ENCODE measurements around the gene GPR55. TPM values are rescaled to one million over a fixed set of nuclear protein-coding genes. Genes with fewer than 3 reads are reported as not detected.
A peak's percentile ranks its signal among the peaks of the same experiment; 100 is the strongest.
"Not testable (repeated sequence)": the region's sequence is repeated elsewhere in the genome, so short reads cannot be mapped to it uniquely, and the experiment has no call there.

The GPR55 gene
- total RNA-seq, 1 experiment from 2014 or later, result 0.19 TPM

DNA sequence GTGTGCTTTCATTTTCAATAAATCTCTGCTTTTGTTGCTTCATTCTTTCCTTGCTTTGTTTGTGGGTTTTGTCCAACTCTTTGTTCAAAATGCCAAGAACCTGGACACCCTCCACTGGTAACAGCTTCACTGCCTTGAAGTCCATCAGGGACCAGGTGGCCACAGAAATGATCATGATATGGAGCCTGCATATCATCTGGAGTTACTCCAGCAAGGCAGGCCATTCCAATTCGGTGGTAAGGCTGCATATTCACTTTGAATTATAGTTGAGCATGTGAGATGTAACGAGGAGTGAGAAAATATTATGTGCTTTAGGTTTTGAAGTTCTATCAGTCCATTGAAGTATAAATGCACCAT lies 44.6 kb upstream of the GPR55 start:
- DNase-seq (ENCODE audit: low spot score), result no peak
- TF ChIP-seq EZH2 (IDR thresholded peaks at IDR 0.05; ENCODE audit: borderline replicate concordance, low read depth, low read length, poor library complexity, severe bottlenecking) (no peak), CTCF (conservative IDR thresholded peaks at IDR 0.05; ENCODE audit: low read depth, low read length) (no peak)
- Histone ChIP-seq H3K4me1 (ENCODE audit: insufficient read depth, low read length, poor library complexity, severe bottlenecking) (no peaks in the 10 kb centered on the region), H3K27me3 (replicated peaks; ENCODE audit: insufficient read depth, low read depth, low read length, poor library complexity) (no peaks in the 10 kb centered on the region), H3K4me3 (ENCODE audit: low read depth, low read length, poor library complexity, severe bottlenecking) (no peak overlapping the region), H3K36me3 (ENCODE audit: insufficient read depth, low read length, poor library complexity, severe bottlenecking) (no peaks in the 10 kb centered on the region), H3K27ac (ENCODE audit: low read depth, low read length, poor library complexity, severe bottlenecking) (no peak overlapping the region), H3K9me3 (ENCODE audit: low read depth, low read length, poor library complexity, severe bottlenecking) (no peaks in the 10 kb centered on the region)
- intact Hi-C loops (cut with micrococcal nuclease; ENCODE audit: unreplicated experiment), result no loop called here
- BruUV-seq (replicated peaks), result no TSS peak
- ChIA-PET CTCF (no interaction called here), POLR2A (ENCODE audit: low non-redundant PET) (no interaction called here)

GRCh38 chr2:230968921-230969658 lies 44.0 kb upstream of the GPR55 start:
- Histone ChIP-seq H3K36me3 (ENCODE audit: insufficient read depth, low read length, poor library complexity, severe bottlenecking) (no peaks in the 10 kb centered on the region), H3K4me1 (ENCODE audit: insufficient read depth, low read length, poor library complexity, severe bottlenecking) (no peaks in the 10 kb centered on the region), H3K4me3 (ENCODE audit: low read depth, low read length, poor library complexity, severe bottlenecking) (peak overlapping the region; percentile 15), H3K9me3 (ENCODE audit: low read depth, low read length, poor library complexity, severe bottlenecking) (no peaks in the 10 kb centered on the region), H3K27ac (ENCODE audit: low read depth, low read length, poor library complexity, severe bottlenecking) (no peak overlapping the region), H3K27me3 (replicated peaks; ENCODE audit: insufficient read depth, low read depth, low read length, poor library complexity) (no peaks in the 10 kb centered on the region)
- POLR2A ChIA-PET (ENCODE audit: low non-redundant PET), result no interaction called here
- CTCF ChIA-PET, result no interaction called here
- TF ChIP-seq CTCF (conservative IDR thresholded peaks at IDR 0.05; ENCODE audit: low read depth, low read length) (no peak), EZH2 (IDR thresholded peaks at IDR 0.05; ENCODE audit: borderline replicate concordance, low read depth, low read length, poor library complexity, severe bottlenecking) (no peak)
- DNase-seq (ENCODE audit: low spot score), result peak; percentile 18
- intact Hi-C loops (cut with micrococcal nuclease; ENCODE audit: unreplicated experiment), result no loop called here
- BruUV-seq (replicated peaks), result no TSS peak

GRCh38 chr2:230968314-230968713 lies 43.3 kb upstream of the GPR55 start:
- POLR2A ChIA-PET (ENCODE audit: low non-redundant PET); BruUV-seq (replicated peaks); H3K27me3 ChIP-seq (replicated peaks; ENCODE audit: insufficient read depth, low read depth, low read length, poor library complexity); H3K36me3 ChIP-seq (ENCODE audit: insufficient read depth, low read length, poor library complexity, severe bottlenecking); DNase-seq (ENCODE audit: low spot score); H3K9me3 ChIP-seq (ENCODE audit: low read depth, low read length, poor library complexity, severe bottlenecking); H3K27ac ChIP-seq (ENCODE audit: low read depth, low read length, poor library complexity, severe bottlenecking); intact Hi-C loops (cut with micrococcal nuclease; ENCODE audit: unreplicated experiment); H3K4me3 ChIP-seq (ENCODE audit: low read depth, low read length, poor library complexity, severe bottlenecking); CTCF ChIA-PET; H3K4me1 ChIP-seq (ENCODE audit: insufficient read depth, low read length, poor library complexity, severe bottlenecking): not testable (repeated sequence)

GRCh38 chr2:230967113-230967512 lies 42.1 kb upstream of the GPR55 start:
- ChIA-PET CTCF (no interaction called here), POLR2A (ENCODE audit: low non-redundant PET) (no interaction called here)
- no peak for TF ChIP-seq EZH2 (IDR thresholded peaks at IDR 0.05; ENCODE audit: borderline replicate concordance, low read depth, low read length, poor library complexity, severe bottlenecking)
- TF ChIP-seq CTCF (conservative IDR thresholded peaks at IDR 0.05; ENCODE audit: low read depth, low read length), result no peak
- intact Hi-C loops (cut with micrococcal nuclease; ENCODE audit: unreplicated experiment), result no loop called here
- BruUV-seq (replicated peaks), result no TSS peak
- Histone ChIP-seq H3K36me3 (ENCODE audit: insufficient read depth, low read length, poor library complexity, severe bottlenecking) (no peaks in the 10 kb centered on the region), H3K9me3 (ENCODE audit: low read depth, low read length, poor library complexity, severe bottlenecking) (no peaks in the 10 kb centered on the region), H3K4me3 (ENCODE audit: low read depth, low read length, poor library complexity, severe bottlenecking) (no peak overlapping the region), H3K27me3 (replicated peaks; ENCODE audit: insufficient read depth, low read depth, low read length, poor library complexity) (no peaks in the 10 kb centered on the region), H3K27ac (ENCODE audit: low read depth, low read length, poor library complexity, severe bottlenecking) (no peak overlapping the region), H3K4me1 (ENCODE audit: insufficient read depth, low read length, poor library complexity, severe bottlenecking) (no peaks in the 10 kb centered on the region)
- DNase-seq (ENCODE audit: low spot score), result no peak

All from A673 (cell line).